Astrocyte (in vitro differentiated cells and primary cell): ENCODE data around the gene TKT.

Source experiments
- CTCF ChIP-seq: IDR thresholded peaks from 2 replicates; pipeline ENCODE4 v1.5.1; 2011; ENCODE audit warnings: low read depth, mild to moderate bottlenecking, inconsistent platforms, low read length, moderate library complexity; ENCODE audit not compliant: insufficient read depth
- EZH2 ChIP-seq: IDR thresholded peaks from 2 replicates; pipeline ENCODE4 v1.6.1; 2012; ENCODE audit warnings: mild to moderate bottlenecking, low read length, inconsistent platforms; ENCODE audit not compliant: insufficient read depth

GRCh38 chr3:53190659-53191058 lies 65.2 kb downstream of the TKT start:
- no peak for TF ChIP-seq CTCF
- TF ChIP-seq EZH2: no peak
